ENCODE measurements around the gene KCNJ2.

GRCh38 chr17:70158180-70158579 lies 11.2 kb upstream of the KCNJ2 start:
- TF ChIP-seq CTCF (IDR thresholded peaks at IDR 0.05; ENCODE audit: low read depth, low read length) (no peak), EZH2phosphoT487 (IDR thresholded peaks at IDR 0.05; ENCODE audit: low read depth) (no peak)
